Stimulated activated CD8-positive, alpha-beta memory T cell treated with anti-CD3 and anti-CD28 coated beads, Interleukin-15, amount 100 ng/mL, for 1 hour (primary cell): Measurements from ENCODE around the gene PGA4.

ENCODE experiments used
- DNase-seq: peaks from one replicate; pipeline ENCODE4 v3.0.0-alpha.2; 2020; ENCODE audit warnings: low read depth

Gene PGA4

GRCh38 chr11:61279934-61280659 lies 58.0 kb downstream of the PGA4 start:
- DNase-seq: no peak

- no peak for DNase-seq
Measured at GRCh38 chr11:61280883-61281580, 58.9 kb downstream of the PGA4 start.
